GM19099 (cell line): ENCODE results near the gene DPEP2NB.
A peak's percentile ranks its signal among the peaks of the same experiment; 100 is the strongest.

Experiments
- POLR2A ChIP-seq: IDR thresholded peaks from 3 replicates; pipeline ENCODE4 v1.6.1; 2011; ENCODE audit warnings: low read depth; ENCODE audit not compliant: insufficient read length; ENCODE audit errors: extremely low read depth

Gene DPEP2NB

DNA sequence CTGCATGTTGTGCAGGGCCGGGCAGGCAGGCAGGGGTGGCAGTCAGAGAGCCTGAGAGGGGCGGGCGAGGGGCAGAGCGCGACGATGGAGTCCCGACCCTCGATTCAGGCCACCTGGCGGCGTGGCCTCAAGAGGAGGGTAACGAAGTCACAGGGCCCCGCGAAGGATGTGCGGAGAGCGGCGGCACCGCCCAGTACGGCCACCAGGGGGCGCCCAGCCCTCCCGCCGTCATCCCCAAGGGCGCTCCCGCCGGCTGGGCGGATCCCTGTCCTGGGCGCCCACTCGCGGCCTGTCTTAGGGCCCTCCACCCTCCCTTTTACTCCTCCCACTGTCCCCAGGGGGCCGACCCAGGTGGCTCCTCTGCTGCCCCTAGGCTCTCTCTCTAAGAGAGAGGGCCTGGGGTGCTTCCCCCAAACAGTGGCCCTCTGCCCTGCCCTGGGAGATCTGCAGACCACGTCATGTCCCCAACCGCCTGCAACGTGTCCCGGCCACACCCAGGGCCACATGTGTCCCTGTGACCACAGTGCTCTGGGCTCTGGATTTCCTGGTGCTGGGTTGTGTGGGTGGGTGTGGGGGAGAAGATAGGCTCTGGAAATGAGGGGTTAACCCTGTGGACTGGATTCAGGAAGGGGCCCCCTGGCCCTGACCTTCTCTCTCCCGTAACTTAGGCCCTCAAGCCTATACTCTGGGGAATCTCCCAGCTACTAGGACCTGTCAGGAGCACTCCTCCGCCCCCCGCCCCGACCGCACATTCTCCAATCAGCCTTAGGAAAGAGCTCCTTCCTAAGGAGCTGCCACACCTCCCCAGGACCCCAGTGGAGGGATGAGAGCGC, 22.3 kb downstream of the DPEP2NB start:
- TF ChIP-seq POLR2A, result peak; percentile 44

DNA sequence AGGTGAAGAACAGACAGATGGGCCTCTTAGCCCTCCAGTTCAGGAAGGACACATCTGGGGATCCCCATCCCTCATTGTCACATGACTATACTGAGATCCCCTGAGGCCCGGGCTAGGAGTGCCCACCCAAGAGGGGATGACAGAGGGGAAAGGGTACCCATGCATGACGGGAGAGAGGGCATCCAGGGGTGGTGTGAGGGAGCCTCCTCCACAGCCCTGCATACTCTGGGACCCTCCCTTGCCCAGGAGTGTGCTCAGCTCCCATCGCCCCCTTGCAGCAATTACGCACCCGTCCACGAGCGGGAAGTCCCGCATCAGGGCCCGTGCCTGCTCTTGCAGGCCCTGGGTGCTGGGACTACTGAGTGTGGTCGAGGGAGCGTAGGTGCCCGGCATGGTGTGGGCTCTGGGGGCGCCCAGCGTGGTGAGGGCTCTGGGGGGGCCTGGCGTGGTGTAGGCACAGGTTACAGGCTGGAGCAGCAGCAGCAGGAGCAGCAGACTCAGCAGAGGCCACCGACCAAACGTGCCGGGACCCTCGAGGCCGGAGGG, 23.0 kb downstream of the DPEP2NB start:
- no peak for TF ChIP-seq POLR2A

DNA sequence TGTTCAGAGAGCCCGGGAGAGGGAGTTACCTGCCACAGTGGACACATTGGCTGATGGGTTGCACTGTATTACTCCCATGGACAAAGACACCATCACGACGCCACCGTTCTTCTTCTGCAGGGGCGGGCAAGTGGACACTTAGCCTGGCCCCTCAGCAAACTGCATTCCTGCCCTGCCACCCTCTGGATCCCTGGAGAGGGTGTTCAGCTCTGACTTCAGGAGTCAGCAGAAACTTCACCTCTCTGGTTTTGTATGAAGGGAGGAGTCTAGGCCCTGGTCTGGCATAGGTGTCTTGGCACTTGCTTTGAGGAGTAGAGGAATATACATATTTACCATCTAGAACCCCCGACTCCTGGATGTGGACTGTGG, 25.7 kb downstream of the DPEP2NB start:
- no peak for TF ChIP-seq POLR2A

GRCh38 chr16:67989322-67990017, 26.2 kb downstream of the DPEP2NB start:
- TF ChIP-seq POLR2A, result no peak

DNA sequence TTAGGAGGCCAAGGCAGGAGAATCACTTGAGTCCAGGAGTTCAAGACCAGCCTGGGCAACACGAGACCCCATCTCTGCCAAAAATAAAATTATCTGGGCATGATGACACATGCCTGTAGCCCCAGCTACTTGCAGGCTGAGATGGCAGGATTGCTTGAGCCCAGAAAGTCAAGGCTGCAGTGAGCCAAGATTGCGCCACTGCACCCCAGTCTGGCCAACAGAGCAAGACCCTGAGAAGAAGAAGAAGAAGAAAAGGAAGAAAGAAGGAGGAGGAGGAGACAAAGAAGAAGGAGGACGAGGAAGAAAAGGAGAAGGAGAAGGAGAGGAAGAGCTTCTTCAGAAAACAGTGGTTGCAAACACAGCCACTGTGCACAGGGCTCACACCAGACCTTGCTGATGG, 27.0 kb downstream of the DPEP2NB start:
- TF ChIP-seq POLR2A, result no peak

- TF ChIP-seq POLR2A, result no peak
Measured at GRCh38 chr16:67987460-67988160, 28.1 kb downstream of the DPEP2NB start.

GRCh38 chr16:67986949-67987348, 28.8 kb downstream of the DPEP2NB start:
- TF ChIP-seq POLR2A, result no peak

GRCh38 chr16:67982011-67982696, 33.6 kb downstream of the DPEP2NB start:
- TF ChIP-seq POLR2A, result no peak

DNA sequence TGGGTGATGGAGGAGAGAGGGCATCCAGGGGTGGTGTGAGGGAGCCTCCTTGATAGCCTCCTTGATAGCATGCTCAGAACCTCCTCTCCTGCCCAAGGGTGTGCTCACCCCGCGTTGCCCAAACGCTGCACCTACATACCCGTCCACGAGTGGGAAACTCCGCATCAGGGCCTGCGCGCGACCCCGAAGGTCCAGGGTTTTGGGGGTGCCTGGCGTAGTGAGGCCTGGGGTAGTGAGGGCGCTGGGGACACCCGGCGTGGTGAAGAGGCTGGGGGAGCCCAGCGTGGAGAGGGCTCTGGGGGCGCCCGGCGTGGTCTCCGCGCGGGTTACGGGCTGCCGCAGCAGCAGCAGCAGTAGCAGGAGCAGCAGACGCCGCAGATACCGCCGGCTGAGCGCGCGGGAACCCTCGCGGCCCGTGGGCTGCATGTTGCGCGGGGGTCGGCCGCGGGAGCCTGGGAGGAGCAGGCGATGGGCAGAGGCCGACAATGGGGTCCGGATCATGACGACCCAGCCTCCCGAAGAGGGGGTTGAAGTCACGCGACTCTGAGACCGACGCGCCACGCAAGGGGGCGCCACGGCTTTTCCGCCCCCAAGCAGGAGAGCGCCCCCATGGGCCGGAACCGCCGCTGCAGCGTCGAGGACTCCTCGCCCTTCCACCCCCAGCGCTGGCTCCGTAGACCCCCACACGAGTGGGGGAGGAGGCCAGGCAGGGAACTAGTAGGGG, 35.6 kb downstream of the DPEP2NB start, which contains the start of gene DPEP3:
DPEP3 (minus strand) TSS at position 545 of the 724 bp plus-strand sequence; CDS start at position 426, 119 bp downstream.
- no peak for TF ChIP-seq POLR2A

- no peak for TF ChIP-seq POLR2A
Measured at GRCh38 chr16:67977469-67978227, 38.1 kb downstream of the DPEP2NB start.

- TF ChIP-seq POLR2A, result no peak
Measured at GRCh38 chr16:67977005-67977404, 38.7 kb downstream of the DPEP2NB start.

GRCh38 chr16:67976205-67976604, 39.5 kb downstream of the DPEP2NB start:
- TF ChIP-seq POLR2A, result no peak
